Kidney (tissue), 14 donors: ENCODE data around the gene HLA-E. TPM values are rescaled to one million over a fixed set of nuclear protein-coding genes. Genes with fewer than 3 reads are reported as not detected.
"Not testable (repeated sequence)": the region's sequence is repeated elsewhere in the genome, so short reads cannot be mapped to it uniquely, and the experiment has no call there.

Experiments used
- DNase-seq, 5 donors: peaks; one replicate each; pipeline ENCODE4 v3.0.0-alpha.2; 2013 to 2020
- FAIRE-seq: peaks from 2 replicates; lab custom pipeline; 2012; peaks lifted over from hg19 to GRCh38; lab: Jason Lieb, UNC
- H3K27ac ChIP-seq, 2 donors: one replicate each; pipeline ENCODE4 v1.7.0; 2013; ENCODE audit warnings: low read depth in 2 of 2, low read length in 2 of 2, inconsistent platforms in 1 of 2
- H3K27me3 ChIP-seq: one replicate; pipeline ENCODE4 v1.7.1; 2013; ENCODE audit warnings: low read length, inconsistent platforms; ENCODE audit not compliant: control insufficient read depth, insufficient read depth
- H3K36me3 ChIP-seq, 3 donors: one replicate each; pipeline versions ENCODE4 v1.7.0 to v1.7.1; 2013; ENCODE audit warnings: low read length in 3 of 3, control low read depth in 1 of 3, inconsistent platforms in 1 of 3; ENCODE audit not compliant: insufficient read depth in 3 of 3, control insufficient read depth in 2 of 3
- H3K4me1 ChIP-seq, 3 donors: one replicate each; pipeline versions ENCODE4 v1.7.0 to v1.7.1; 2013; ENCODE audit warnings: low read length in 3 of 3, inconsistent platforms in 1 of 3, low read depth in 1 of 3; ENCODE audit not compliant: control insufficient read depth in 2 of 3, insufficient read depth in 2 of 3
- H3K4me3 ChIP-seq, 3 donors: one replicate each; pipeline versions ENCODE4 v1.7.0 to v1.8.1; 2013; ENCODE audit warnings: low read length in 3 of 3, control low read depth in 1 of 3, inconsistent platforms in 1 of 3
- H3K9ac ChIP-seq, 3 donors: one replicate each; pipeline versions ENCODE4 v1.7.0 to v1.7.1; 2013; ENCODE audit warnings: low read length in 3 of 3, control low read depth in 1 of 3, inconsistent platforms in 1 of 3
- H3K9me3 ChIP-seq, 3 donors: one replicate each; pipeline versions ENCODE4 v1.7.0 to v1.7.1; 2013; ENCODE audit warnings: low read length in 3 of 3, control low read depth in 1 of 3, inconsistent platforms in 1 of 3; ENCODE audit not compliant: control insufficient read depth in 2 of 3, insufficient read depth in 1 of 3
- CTCF ChIP-seq: IDR thresholded peaks from 3 replicates; pipeline ENCODE4 v1.5.1; 2012; ENCODE audit warnings: mild to moderate bottlenecking, moderate library complexity, borderline replicate concordance; ENCODE audit not compliant: insufficient read depth; ENCODE audit errors: extremely low read depth
- intact Hi-C: fragments of 100-400 bp; cut with DNase I; formaldehyde crosslinking; loops from one replicate; pipeline ENCODE4 v1.11.1; 2022
- polyA plus RNA-seq: library from polyadenylated mRNA; stranded (reverse); fragments of 350-450 nt; fragmentation: Illumina TruSeq; extraction: RNeasy Lipid Tissue Mini Kit (QIAGEN cat#74804); gene quantifications from one replicate; pipeline ENCODE4 v1.2.3, GENCODE V29; 2014; ENCODE audit warnings: low read depth, low replicate concordance; ENCODE audit not compliant: insufficient read depth
- total RNA-seq: library from RNA; stranded (reverse); fragmentation: NEBNext Ultra II Directional; extraction: Animal tissue kit (Norgen Biotek cat#: 25700); gene quantifications from one replicate; pipeline ENCODE4 v1.2.1, GENCODE V29; 2021
- donor health status: control.
- donor health status: control.
- donor health status: control.
- donor health status: control.
- donor health status: control.
- donor health status: DM: yes; HTN: yes; CAD: no.
- donor health status: Normal renal cell carcinoma (clear cell type).

Gene HLA-E
- total and polyA plus RNA-seq, 2 donors from 2014 or later, result 387 to 525 TPM

- no peak for TF ChIP-seq CTCF
- peak overlapping the region; percentile 99 for H3K27ac ChIP-seq
- DNase-seq (peak; percentile 71 to 94 (median 76)), FAIRE-seq (no peak)
- H3K9me3 ChIP-seq, result no peaks in the 10 kb centered on the region
- no peaks in the 10 kb centered on the region for H3K27me3 ChIP-seq
- peak overlapping the region; percentile 66 to 93 (median 84) for H3K4me3 ChIP-seq
- H3K4me1 ChIP-seq, result peaks cover 0 to 8% (median 7%) of the 10 kb centered on the region in 3 donors
- H3K36me3 ChIP-seq, result peaks cover 2 to 26% (median 8%) of the 10 kb centered on the region in 3 donors
- intact Hi-C loops, result no loop called here
- H3K9ac ChIP-seq, result peak overlapping the region; percentile 44 to 94 (median 78)
These were observed 942 bp downstream of the HLA-E start for GRCh38 chr6:30490026-30490876.

- FAIRE-seq, DNase-seq, H3K4me1 ChIP-seq, H3K9me3 ChIP-seq, intact Hi-C loops, H3K27me3 ChIP-seq: not testable (repeated sequence)
- Histone ChIP-seq H3K9ac (peak overlapping the region in 2 of 3 donors; percentile 53 to 94), H3K27ac (peak overlapping the region; percentile 3 to 23), H3K36me3 (peaks cover 2 to 26% (median 8%) of the 10 kb centered on the region in 3 donors), H3K4me3 (peak overlapping the region in 2 of 3 donors; percentile 84 to 93)
These were observed 2.1 kb downstream of the HLA-E start for GRCh38 chr6:30491291-30491953.

- DNase-seq (no peak), FAIRE-seq (no peak)
- H3K4me3 ChIP-seq, result peak overlapping the region in 2 of 3 donors; percentile 24 to 93
- H3K9me3 ChIP-seq, result no peaks in the 10 kb centered on the region
- no peak for TF ChIP-seq CTCF
- intact Hi-C loops, result no loop called here
- peak overlapping the region in 1 of 2 donors; percentile 20 for H3K27ac ChIP-seq
- H3K36me3 ChIP-seq, result peaks cover 2 to 26% (median 8%) of the 10 kb centered on the region in 3 donors
- H3K9ac ChIP-seq, result peak overlapping the region in 2 of 3 donors; percentile 2 to 40
- peaks cover 0 to 8% (median 7%) of the 10 kb centered on the region in 3 donors for H3K4me1 ChIP-seq
- no peaks in the 10 kb centered on the region for H3K27me3 ChIP-seq
These were observed 3.0 kb downstream of the HLA-E start for GRCh38 chr6:30491991-30492952.
